HG03280 (cell line): ENCODE results near the gene CHTOP.
A peak's percentile ranks its signal among the peaks of the same experiment; 100 is the strongest.

ENCODE experiments used
- ATAC-seq: cut with Tn5 transposase; IDR thresholded peaks from one replicate; pipeline ENCODE4 v1.9.1; 2021; ENCODE audit warnings: mild to moderate bottlenecking, moderate library complexity; ENCODE audit not compliant: unreplicated experiment

CHTOP gene

DNA sequence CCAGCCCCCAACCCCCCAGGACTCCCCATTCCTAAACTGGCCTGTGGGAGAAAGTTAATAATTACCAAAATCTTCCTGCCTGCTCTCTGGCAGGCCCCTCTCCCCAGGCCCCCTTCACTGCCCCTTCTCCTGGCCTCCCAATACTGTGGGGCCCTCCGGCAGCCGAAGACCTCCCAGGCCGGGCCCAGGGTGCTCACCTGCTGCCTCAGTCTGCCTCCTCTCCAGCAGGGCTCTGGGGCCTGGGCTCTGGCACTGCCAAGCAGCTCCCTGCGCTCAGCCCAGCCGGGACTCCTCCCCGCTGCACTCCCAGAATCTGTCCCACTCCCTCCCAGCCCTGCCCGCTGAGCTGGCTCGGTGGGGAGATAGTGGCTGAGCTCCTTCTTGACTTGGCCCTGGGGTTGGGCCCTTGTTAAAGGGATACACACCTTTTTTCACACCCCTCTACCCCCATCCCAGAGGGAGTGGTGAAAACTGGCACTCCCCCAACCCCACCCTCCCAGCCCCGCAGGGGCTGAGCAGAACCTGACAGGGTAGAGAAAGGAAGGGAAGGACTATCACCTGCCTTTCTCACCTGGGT lies 21.0 kb upstream of the CHTOP start, which contains the start of gene S100A16:
TSS of gene S100A16 (minus strand) at position 383 of the 577 bp plus-strand sequence. CDS start 4,986 bp downstream, outside the sequence.
- no peak for ATAC-seq

- ATAC-seq = no peak
These were observed 20.5 kb upstream of the CHTOP start for GRCh38 chr1:153613406-153613805.

DNA sequence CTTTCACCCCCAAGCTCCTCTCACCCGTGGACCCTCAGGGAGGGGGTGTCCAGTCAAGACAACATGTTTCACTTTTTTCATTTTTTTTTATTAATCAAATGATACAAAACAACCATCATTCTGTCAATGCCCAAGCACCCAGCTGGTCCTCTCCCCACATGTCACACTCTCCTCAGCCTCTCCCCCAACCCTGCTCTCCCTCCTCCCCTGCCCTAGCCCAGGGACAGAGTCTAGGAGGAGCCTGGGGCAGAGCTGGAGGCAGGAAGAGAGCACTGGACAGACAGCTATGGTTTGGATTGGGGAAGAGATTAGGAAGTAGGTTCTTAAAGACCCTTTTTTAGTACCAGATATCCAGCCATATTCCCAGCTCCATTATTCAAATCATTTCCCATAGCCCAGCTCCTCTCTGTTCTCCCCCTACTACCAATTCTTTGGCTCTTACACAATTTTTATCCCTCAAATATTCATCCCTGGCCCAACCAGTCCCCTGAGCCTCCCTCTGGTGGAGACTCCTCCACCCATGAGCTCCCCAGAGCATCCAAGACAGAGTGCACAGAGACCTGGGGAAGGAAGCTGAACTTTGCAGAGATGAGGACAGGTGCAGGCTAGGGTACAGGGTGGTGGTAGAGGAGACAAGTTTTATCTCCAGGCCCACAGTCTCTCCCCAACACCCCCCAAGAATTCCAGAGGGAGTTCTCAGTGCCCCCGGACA lies 19.5 kb upstream of the CHTOP start:
- ATAC-seq = no peak

DNA sequence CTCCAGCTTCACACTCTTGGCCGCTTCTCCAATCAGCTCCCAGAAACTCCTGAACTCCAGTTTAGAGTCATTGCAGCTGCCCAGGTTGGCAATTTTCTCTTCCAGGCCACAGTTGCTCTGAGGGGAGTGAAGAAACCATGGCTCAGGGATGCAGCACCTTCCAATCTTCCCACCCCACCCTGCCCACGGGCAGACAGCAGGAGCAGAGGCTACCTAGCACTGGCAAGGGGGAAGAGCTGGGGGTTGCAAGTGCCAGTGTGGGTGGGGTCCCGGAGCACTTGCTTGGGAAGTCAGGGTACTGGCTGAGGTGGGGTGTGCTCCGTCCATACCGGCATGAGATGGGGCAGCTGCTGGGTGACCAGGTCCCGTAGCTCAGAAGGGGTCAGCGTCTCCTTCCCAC lies 19.0 kb upstream of the CHTOP start:
- ATAC-seq = no peak

DNA sequence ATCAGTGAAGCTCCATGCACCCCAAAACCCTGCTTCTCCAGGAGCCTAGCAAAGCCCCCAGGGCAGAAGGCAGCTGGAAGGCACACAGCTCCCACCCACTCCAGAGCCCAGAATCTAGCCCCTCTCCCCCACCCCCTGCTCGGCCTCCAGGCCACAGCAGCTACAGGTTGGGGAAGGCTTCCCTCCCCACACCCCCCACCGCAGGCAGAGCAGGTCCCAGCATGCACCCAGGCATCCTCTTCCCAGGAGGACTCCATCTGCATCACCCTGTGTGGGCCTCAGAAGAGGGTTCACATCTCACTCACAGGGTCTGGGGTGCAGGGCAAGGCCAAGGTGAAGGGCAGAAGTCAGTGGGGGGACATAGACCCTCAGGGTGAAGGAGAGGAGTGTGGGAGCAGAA lies 18.5 kb upstream of the CHTOP start:
- no peak for ATAC-seq

DNA sequence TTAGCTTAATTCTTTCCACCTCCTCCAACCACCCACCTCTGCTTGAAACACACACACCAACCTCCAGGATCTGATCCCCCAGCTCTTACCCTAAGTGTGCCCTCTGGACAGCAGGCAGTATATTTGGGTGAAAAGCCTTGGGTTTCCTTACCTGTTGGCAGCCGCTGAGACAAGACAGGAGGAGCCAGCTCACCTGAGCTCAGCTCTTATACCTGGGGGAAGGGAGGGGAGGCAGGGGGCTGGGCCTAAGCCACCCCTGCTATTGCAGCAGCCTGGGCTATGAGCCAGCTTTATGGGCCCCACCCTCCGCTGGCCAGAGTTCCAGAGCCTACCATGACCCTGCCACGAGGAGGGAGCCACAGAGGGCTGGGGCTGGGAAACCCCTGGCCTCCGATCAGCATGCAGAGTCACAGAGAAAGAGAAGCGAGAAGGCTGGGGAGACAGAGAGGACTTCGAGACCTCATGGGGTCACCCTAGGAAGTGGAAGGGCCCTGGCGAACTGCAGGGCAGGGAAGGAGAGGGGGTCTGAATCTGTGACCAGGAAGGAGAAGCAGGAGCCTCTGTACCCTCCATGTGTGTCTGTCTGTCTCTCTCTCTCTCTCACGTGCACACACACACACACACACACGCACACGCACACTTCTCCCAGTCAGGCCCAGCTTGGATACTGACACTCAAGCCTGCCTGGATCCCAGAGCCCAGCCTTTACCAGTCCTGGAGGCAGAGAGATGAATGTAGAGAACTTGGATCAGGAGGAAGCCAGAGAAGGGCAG lies 17.5 kb upstream of the CHTOP start, which contains the start of gene S100A14:
TSS of gene S100A14 (minus strand) at position 182 of the 773 bp plus-strand sequence. CDS start 467 bp downstream, outside the sequence.
- ATAC-seq = no peak

GRCh38 chr1:153616917-153617311 lies 17.0 kb upstream of the CHTOP start:
- ATAC-seq = no peak

GRCh38 chr1:153617663-153618062 lies 16.2 kb upstream of the CHTOP start:
- peak; percentile 51 for ATAC-seq

- no peak for ATAC-seq
These were observed 14.7 kb upstream of the CHTOP start for GRCh38 chr1:153619171-153619570.

DNA sequence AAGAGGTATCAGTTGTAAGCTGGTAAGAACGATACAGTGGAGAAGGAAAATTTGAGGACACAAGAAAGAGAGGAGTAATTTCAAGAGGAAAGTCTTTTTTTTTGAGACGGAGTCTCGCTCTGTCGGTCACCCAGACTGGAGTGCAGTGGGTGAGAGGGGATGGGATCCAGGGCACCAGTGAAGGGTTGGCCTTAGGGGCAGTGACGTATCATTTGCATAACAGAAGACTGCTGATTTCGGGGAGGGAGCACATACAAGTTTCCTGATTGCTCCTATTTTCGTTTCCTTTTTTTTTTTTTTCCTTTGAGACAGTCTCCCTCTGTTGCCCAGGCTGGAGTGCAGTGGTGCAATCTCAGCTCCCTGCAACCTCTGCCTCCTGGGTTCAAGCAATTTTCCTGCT lies 10.8 kb upstream of the CHTOP start:
- no peak for ATAC-seq

GRCh38 chr1:153624965-153625611 lies 8.8 kb upstream of the CHTOP start:
- no peak for ATAC-seq

GRCh38 chr1:153626477-153626903 lies 7.4 kb upstream of the CHTOP start:
- ATAC-seq = no peak

- peak; percentile 54 for ATAC-seq
These were observed 6.8 kb upstream of the CHTOP start, which contains the start of gene S100A13 for GRCh38 chr1:153626904-153627714. Gene S100A13 (minus strand): TSS chr1:153627505. CDS start chr1:153626472, 1,033 bp downstream.

DNA sequence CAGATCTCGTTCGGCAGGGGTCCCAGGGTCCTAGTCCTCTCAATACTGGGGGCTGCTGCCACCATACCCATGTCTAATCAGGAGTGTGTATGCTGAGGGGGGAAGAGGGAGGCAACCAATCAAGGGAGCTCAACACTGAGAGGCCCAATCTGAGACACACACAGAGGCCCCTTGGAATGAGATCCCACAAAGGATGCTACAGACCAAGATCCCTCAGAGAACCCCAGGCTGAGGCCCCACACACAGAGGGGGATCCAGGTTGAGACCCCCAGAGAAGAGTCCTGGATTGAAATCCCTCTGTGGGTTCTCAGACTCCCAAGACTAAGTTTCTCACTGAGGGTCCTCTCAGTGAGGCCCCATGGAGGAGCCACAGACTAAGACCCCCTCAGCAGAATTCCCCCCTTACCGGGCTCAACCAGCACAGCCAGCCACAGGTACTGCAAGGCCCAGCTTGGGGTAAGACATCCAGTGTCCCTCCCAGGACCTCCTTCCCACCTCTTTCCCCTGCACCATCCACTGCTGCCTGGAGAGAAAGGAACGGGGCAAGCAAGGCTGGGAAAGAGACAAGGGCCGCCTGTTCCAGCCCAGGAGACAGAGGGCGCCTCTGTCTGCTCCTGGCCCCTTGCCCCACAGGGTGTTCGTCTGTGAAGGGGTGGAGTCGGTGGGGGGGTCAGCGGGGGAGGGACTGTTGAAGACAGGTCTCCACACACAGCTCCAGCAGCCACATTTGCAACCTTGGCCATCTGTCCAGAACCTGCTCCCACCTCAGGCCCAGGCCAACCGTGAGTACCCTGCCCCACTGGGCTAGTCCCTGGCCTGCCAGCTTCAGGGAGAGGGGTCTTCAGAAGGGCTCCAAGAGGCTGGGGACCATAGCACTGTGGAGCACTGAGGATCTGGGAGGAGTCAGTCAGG lies 5.9 kb upstream of the CHTOP start, which contains the start of gene S100A1:
TSS of gene S100A1 (plus strand) at position 720 of the 912 bp plus-strand sequence. CDS start 2,088 bp downstream, outside the sequence.
- ATAC-seq = no peak

GRCh38 chr1:153628638-153629342 lies 5.1 kb upstream of the CHTOP start:
- no peak for ATAC-seq

GRCh38 chr1:153629343-153629665 lies 4.6 kb upstream of the CHTOP start:
- ATAC-seq = no peak

- no peak for ATAC-seq
These were observed 3.9 kb upstream of the CHTOP start for GRCh38 chr1:153629971-153630370.

DNA sequence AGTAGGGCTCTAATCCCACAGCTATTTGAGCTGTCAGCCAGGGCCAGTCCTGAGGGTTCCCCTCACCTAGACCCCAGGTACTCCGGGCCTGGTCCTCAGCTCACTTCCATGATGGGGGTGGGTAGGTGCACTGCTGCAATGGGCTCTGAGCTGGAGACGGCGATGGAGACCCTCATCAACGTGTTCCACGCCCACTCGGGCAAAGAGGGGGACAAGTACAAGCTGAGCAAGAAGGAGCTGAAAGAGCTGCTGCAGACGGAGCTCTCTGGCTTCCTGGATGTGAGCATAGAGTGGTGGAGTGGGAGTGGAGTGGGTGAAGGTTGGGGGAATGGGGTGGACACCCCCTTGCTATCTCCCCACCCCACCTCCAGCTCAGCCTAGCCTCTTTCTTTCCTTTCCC lies 3.5 kb upstream of the CHTOP start:
- no peak for ATAC-seq
